Muscle of back (tissue), 11 donors: ENCODE results near the gene DNAAF8. TPM values are rescaled to one million over a fixed set of nuclear protein-coding genes. Genes with fewer than 3 reads are reported as not detected.

Source experiments
- DNase-seq, 3 donors: peaks; one replicate each; pipeline versions ENCODE4 v3.0.0 to v3.0.0-alpha.2; 2013
- polyA plus RNA-seq, 10 donors: library from polyadenylated mRNA; unstranded; fragments of 120-200 nt; gene quantifications; one replicate each; pipeline ENCODE4 v1.2.1, GENCODE V29; 2013; ENCODE audit not compliant: insufficient read length in 10 of 10

Gene DNAAF8
- polyA plus RNA-seq, 10 donors: 0.35 to 1.0 (median 0.71) TPM

- no peak for DNase-seq
These were observed 16.6 kb downstream of the DNAAF8 start for GRCh38 chr16:4750896-4751295.

- no peak for DNase-seq
These were observed 18.2 kb downstream of the DNAAF8 start for GRCh38 chr16:4752351-4753100.

GRCh38 chr16:4753227-4753626 lies 18.9 kb downstream of the DNAAF8 start:
- DNase-seq: no peak

GRCh38 chr16:4754865-4755264 lies 20.5 kb downstream of the DNAAF8 start:
- DNase-seq: no peak

GRCh38 chr16:4755687-4756086 lies 21.4 kb downstream of the DNAAF8 start:
- no peak for DNase-seq

- DNase-seq: no peak
These were observed 26.0 kb downstream of the DNAAF8 start for GRCh38 chr16:4760221-4760910.

GRCh38 chr16:4762205-4762604 lies 27.9 kb downstream of the DNAAF8 start:
- DNase-seq: no peak

- no peak for DNase-seq
These were observed 29.5 kb downstream of the DNAAF8 start for GRCh38 chr16:4763791-4764190.

- DNase-seq: no peak
These were observed 31.5 kb downstream of the DNAAF8 start for GRCh38 chr16:4765511-4766474.

- peak; percentile 96 to 99 (median 97) for DNase-seq
These were observed 32.7 kb downstream of the DNAAF8 start, which contains the start of gene ZNF500 for GRCh38 chr16:4766875-4767628. Gene ZNF500 (minus strand): TSS chr16:4767162. CDS start chr16:4765978, 1,184 bp downstream.

GRCh38 chr16:4767872-4768548 lies 33.7 kb downstream of the DNAAF8 start:
- peak in 1 of 3 donors; percentile 24 for DNase-seq

- peak; percentile 96 to 99 (median 97) for DNase-seq
These were observed 34.4 kb downstream of the DNAAF8 start for GRCh38 chr16:4768549-4769305.

- DNase-seq: no peak
These were observed 34.9 kb downstream of the DNAAF8 start for GRCh38 chr16:4769306-4769638.

- DNase-seq: no peak
These were observed 37.3 kb downstream of the DNAAF8 start for GRCh38 chr16:4771646-4772045.

GRCh38 chr16:4772351-4772750 lies 38.0 kb downstream of the DNAAF8 start:
- no peak for DNase-seq

- no peak for DNase-seq
These were observed 40.7 kb downstream of the DNAAF8 start for GRCh38 chr16:4775005-4775404.

GRCh38 chr16:4776141-4776705 lies 41.9 kb downstream of the DNAAF8 start:
- no peak for DNase-seq

GRCh38 chr16:4777339-4778049 lies 43.2 kb downstream of the DNAAF8 start:
- DNase-seq: no peak

- no peak for DNase-seq
These were observed 43.7 kb downstream of the DNAAF8 start for GRCh38 chr16:4778050-4778392.
